Measurements from ENCODE around the gene RCCD1.
"Not testable (repeated sequence)": the region's sequence is repeated elsewhere in the genome, so short reads cannot be mapped to it uniquely, and the experiment has no call there.

The RCCD1 gene

DNA sequence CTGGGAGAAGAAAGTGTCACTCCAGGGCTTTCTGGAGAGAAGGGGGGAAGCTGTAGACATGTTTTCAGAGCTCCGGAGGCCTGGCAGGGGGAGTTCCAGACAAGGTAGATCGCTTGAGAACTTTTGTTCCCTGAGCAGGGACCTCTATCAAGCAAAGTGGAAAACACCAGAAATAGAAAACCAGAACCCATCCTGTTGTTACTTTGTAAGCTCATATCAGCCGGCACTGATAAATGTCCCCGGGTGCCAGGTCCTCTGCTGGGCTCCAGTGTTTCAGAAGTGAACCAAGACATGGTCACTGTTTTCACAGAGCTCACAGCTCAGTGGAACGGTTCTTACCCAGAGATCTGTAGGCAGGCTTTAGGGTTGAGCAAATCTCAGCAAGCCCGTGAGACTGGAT, 35.8 kb upstream of the RCCD1 start:
- TF ChIP-seq, protein P1, sequence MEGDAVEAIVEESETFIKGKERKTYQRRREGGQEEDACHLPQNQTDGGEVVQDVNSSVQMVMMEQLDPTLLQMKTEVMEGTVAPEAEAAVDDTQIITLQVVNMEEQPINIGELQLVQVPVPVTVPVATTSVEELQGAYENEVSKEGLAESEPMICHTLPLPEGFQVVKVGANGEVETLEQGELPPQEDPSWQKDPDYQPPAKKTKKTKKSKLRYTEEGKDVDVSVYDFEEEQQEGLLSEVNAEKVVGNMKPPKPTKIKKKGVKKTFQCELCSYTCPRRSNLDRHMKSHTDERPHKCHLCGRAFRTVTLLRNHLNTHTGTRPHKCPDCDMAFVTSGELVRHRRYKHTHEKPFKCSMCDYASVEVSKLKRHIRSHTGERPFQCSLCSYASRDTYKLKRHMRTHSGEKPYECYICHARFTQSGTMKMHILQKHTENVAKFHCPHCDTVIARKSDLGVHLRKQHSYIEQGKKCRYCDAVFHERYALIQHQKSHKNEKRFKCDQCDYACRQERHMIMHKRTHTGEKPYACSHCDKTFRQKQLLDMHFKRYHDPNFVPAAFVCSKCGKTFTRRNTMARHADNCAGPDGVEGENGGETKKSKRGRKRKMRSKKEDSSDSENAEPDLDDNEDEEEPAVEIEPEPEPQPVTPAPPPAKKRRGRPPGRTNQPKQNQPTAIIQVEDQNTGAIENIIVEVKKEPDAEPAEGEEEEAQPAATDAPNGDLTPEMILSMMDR (conservative IDR thresholded peaks at IDR 0.05; ENCODE audit: low read depth, low read length) = no peak
- no peak for DNase-seq (ENCODE audit: low read depth)
- no peak overlapping the region for H3K4me3 ChIP-seq (ENCODE audit: low read length)

DNA sequence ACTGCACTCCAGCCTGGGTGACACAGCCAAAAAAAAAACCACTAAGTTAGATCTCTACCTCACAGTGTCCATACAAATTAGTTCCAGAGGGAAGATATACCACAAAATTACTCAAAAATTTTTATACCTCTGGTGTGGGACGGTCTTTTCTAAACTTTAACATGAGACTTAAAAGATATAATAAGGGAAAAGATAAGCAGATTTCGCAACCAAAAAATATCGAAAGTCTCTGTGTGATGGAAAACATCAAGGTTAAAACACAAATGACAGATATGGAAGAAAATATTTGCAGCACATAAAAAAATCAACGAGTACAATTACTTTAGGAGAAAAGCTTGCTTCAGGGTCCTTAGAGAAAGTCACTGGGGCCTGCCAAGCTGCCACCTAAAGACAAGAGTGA, 32.8 kb upstream of the RCCD1 start:
- no peak overlapping the region for H3K4me3 ChIP-seq (ENCODE audit: low read length)
- no peak for DNase-seq (ENCODE audit: low read depth)
- TF ChIP-seq, protein P1 (conservative IDR thresholded peaks at IDR 0.05; ENCODE audit: low read depth, low read length) = no peak

DNA sequence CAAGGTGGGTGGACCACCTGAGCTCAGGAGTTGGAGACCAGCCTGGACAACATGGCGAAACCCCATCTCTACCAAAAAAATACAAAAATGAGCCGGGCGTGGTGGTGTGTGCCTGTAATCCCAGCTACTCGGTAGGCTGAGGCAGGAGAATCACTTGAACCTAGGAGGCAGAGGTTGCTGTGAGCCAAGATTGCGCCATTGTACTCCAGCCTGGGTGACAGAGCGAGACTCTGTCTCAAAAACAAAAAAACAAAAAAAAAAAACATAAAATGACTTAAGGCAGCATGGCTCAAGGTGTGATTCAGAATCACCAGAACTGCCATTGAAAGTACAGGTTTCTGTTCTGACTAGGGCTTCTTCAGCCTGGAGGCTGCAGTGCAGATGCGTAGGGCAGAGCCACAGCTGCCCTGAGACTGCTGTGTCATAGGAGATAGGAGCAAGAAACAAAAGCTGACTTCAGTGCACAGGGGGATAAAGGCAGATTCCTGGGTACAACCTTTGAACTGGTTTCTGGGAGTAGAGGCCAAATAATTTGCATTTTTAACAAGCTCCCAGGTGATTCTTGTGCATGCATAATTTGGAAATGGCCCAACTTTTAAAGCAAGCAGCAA, 31.9 kb upstream of the RCCD1 start:
- not testable (repeated sequence) for DNase-seq (ENCODE audit: low read depth); H3K4me3 ChIP-seq (ENCODE audit: low read length)

DNA sequence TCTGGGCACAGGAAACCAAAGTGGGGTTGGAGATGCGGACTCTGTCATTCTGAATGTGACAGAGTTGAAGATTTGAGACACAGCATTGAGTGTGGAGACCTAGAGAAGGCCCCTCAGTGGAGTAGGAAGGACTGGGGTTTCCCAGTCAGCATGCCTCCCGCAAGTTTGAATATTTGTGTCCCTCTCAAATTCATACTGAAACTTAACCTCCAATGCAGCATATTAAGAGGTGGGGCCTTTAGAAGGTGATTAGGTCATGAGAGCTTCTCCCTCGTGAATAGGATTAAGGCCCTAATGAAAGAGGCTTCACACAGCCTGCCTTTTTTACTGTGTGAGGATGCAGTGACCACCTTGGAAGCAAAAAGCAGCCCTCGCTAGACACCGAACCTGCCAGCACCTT, 30.3 kb upstream of the RCCD1 start:
- DNase-seq (ENCODE audit: low read depth) = no peak

DNA sequence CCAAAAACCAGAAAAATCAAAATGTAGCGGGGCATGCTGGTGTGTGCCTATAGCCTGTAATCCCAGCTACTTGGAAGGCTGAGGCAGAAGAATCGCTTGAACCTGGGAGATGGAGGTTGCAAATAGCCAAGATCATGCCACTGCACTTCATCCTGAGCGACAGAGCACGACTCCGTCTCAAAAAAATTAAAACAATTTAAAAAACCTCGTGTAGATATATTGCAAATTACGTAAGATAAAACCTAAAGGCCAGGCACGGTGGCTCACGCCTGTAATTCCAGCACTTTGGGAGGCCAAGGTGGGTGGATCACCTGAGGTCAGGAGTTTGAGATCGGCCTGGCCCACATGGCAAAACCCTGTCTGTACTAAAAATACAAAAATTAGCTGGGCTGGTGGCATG, 27.9 kb upstream of the RCCD1 start:
- H3K4me3 ChIP-seq (ENCODE audit: low read length); DNase-seq (ENCODE audit: low read depth): not testable (repeated sequence)

More for the DNA sequence above, 30.3 kb upstream of the RCCD1 start:
- H3K4me3 ChIP-seq (ENCODE audit: low read length) = no peak overlapping the region
- TF ChIP-seq, protein P1 (conservative IDR thresholded peaks at IDR 0.05; ENCODE audit: low read depth, low read length) = no peak

DNA sequence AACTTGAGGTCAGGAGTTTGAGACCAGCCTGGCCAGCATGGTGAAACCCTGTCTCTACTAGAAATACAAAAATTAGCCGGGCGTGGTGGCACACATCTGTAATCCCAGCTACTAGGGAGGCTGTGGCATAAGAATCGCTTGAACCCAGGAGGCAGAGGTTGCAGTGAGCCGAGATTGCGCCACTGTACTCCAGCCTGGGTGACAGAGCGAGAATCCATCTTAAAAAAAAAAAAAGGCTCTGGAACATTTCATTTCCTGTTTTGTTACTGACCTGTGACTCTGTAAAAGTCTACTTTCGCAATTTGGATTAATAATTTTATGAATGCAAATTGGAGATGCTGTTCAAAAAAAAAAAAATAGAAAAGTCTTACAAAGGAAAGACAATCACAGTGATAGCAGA, 26.6 kb upstream of the RCCD1 start:
- not testable (repeated sequence) for H3K4me3 ChIP-seq (ENCODE audit: low read length); DNase-seq (ENCODE audit: low read depth)

DNA sequence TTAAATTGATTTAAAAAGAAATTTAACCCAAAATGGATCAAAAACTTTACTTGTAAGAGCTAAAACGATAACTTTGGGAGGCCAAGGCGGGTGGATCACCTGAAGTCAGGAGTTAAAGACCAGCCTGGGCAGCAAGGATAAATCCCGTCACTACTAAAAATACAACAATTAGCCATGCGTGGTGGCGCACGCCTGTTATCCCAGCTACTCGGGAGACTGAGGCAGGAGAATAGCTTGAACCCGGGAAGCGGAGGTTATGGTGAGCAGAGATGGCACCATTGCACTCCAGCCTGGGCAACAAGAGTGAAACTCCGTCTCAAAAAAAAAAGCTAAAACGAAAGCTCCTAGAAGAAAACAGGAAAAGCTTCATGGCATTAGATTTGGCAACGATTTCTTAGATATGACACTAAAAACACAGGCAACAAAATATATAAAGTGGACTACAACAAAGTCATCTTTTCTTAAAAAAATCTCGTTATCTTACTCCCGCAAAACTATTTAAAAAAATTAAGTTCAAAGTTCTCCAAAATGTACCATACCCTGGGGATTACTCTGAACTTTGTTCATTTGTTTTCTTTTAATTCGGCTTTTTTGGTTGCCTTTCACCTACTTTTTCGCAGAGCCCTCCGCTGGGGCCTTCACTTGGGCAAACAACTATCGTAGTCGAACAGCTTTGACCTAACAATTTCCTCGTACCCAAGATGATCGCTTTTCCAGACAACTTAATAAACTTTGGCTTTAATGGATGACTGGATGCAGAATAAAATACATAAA, 25.3 kb upstream of the RCCD1 start:
- peak overlapping the region; percentile 64 for H3K4me3 ChIP-seq (ENCODE audit: low read length)
- no peak for DNase-seq (ENCODE audit: low read depth)
- TF ChIP-seq, protein P1 (conservative IDR thresholded peaks at IDR 0.05; ENCODE audit: low read depth, low read length) = no peak

DNA sequence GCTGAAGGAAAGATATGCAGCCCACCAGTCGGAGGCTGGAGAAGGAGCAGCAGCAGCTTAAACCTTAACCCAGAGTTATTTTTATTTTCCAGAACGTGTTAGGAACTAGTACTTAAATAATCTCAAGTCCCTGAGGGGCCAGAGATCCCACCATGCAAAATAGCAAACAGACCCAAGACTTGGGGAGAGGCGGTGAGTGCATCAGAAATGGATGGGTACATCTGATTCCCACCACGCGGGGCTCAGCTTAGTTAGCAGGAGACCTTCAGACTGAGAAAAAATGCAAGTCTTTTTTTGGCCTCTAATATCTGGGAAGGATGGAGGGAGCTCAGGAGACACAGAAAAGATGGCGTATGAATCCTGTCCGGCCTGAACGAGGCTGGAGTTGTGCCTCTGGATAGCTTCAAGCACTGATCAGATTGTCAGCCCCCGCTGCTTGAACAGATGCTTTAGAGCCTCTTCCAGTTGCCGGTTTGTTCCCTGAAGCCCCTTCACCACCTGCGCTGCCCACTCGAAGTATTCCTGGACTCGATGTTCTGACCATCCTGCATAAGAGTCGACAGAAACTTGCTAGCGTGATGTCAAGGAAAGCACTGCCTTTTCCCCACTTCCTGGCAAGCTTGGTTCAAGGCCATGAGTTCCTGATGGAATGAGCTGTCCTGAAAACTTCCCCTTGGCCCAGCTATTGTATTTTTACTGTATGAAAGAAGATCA, 23.7 kb upstream of the RCCD1 start:
- H3K4me3 ChIP-seq (ENCODE audit: low read length) = peak overlapping the region; percentile 64
- TF ChIP-seq, protein P1 (conservative IDR thresholded peaks at IDR 0.05; ENCODE audit: low read depth, low read length) = no peak
- DNase-seq (ENCODE audit: low read depth) = no peak

Measured in retinal pigment epithelial cell (primary cell).